ENCODE data around the gene CELSR3.

GRCh38 chr3:48655063-48655462, 7.6 kb downstream of the CELSR3 start:
- TF ChIP-seq TAF1 (conservative IDR thresholded peaks at IDR 0.05) (no peak), CTCF (IDR thresholded peaks at IDR 0.05; ENCODE audit: low read depth, low read length, missing input control) (no peak), GABPA (IDR thresholded peaks at IDR 0.05 in 1 of 2, conservative IDR thresholded peaks at IDR 0.05 in 1 of 2) (no peak), FOXA1 (IDR thresholded peaks at IDR 0.05) (no peak), REST (IDR thresholded peaks at IDR 0.05) (no peak), YY1 (IDR thresholded peaks at IDR 0.05) (no peak)
